Lung (tissue), 12 donors: ENCODE results near the gene TNIP2. TPM values are rescaled to one million over a fixed set of nuclear protein-coding genes. Genes with fewer than 3 reads are reported as not detected.

Experiments
- ATAC-seq: fragments of 200-7000 bp; cut with Tn5 transposase; one replicate; pipeline ENCODE4 v1.9.1; 2020; ENCODE audit warnings: moderate number of reproducible peaks; ENCODE audit not compliant: insufficient read depth, low FRiP score
- DNase-seq, 3 donors: peaks; one replicate each; pipeline ENCODE4 v3.0.0-alpha.2; 2013 to 2017
- H3K27ac ChIP-seq, 2 donors: one replicate each; pipeline ENCODE4 v1.5.1; 2013; ENCODE audit warnings: mild to moderate bottlenecking in 2 of 2, moderate library complexity in 2 of 2, control low read depth in 1 of 2, inconsistent platforms in 1 of 2, low read depth in 1 of 2, low read length in 1 of 2
- H3K27me3 ChIP-seq, 3 donors: one replicate each; pipeline ENCODE4 v1.5.1; 2013; ENCODE audit warnings: low read length in 2 of 3; ENCODE audit not compliant: control insufficient read depth in 3 of 3, insufficient read depth in 3 of 3
- H3K36me3 ChIP-seq, 4 donors: one replicate each; pipeline ENCODE4 v1.5.1; 2013; ENCODE audit warnings: low read length in 4 of 4, mild to moderate bottlenecking in 1 of 4, moderate library complexity in 1 of 4; ENCODE audit not compliant: control insufficient read depth in 4 of 4, insufficient read depth in 4 of 4
- H3K4me1 ChIP-seq, 5 donors: one replicate each; pipeline ENCODE4 v1.5.1; 2013; ENCODE audit warnings: low read length in 5 of 5, mild to moderate bottlenecking in 2 of 5, moderate library complexity in 1 of 5; ENCODE audit not compliant: control insufficient read depth in 5 of 5, insufficient read depth in 5 of 5
- H3K4me3 ChIP-seq: one replicate; pipeline ENCODE4 v1.5.1; 2013; ENCODE audit warnings: mild to moderate bottlenecking, control low read depth, moderate library complexity
- H3K9ac ChIP-seq, 2 donors: one replicate each; pipeline ENCODE4 v1.5.1; 2013; ENCODE audit warnings: low read length in 2 of 2, control low read depth in 1 of 2; ENCODE audit not compliant: insufficient read depth in 1 of 2
- H3K9me3 ChIP-seq, 4 donors: one replicate each; pipeline ENCODE4 v1.5.1; 2013; ENCODE audit warnings: low read length in 3 of 4, mild to moderate bottlenecking in 1 of 4, moderate library complexity in 1 of 4; ENCODE audit not compliant: control insufficient read depth in 4 of 4, insufficient read depth in 3 of 4
- WGBS, 2 donors: extraction: QIAGEN DNeasy Blood & Tissue Kit; methylation state at CpG; one replicate each; pipeline ENCODE4 v1.1.7; 2013; 5-methylcytosine and 5-hydroxymethylcytosine counted together
- polyA plus RNA-seq, 2 donors: library from polyadenylated mRNA; stranded (reverse); fragments of 200-250 nt; gene quantifications; one replicate each; pipeline ENCODE4 v1.2.1, GENCODE V29; 2013
- total RNA-seq, 2 donors: library from RNA; depleted of rRNA in 1 of 2; stranded (reverse); fragments of >200 nt in 1 of 2; gene quantifications; one replicate each; pipeline ENCODE4 v1.2.1, GENCODE V29; 2014 to 2021
- TF ChIP-seq, protein P1 (sequence below): IDR thresholded peaks from 2 replicates; pipeline ENCODE4 v1.5.1; 2012; ENCODE audit warnings: mild to moderate bottlenecking; ENCODE audit errors: control extremely low read depth, extremely low read depth
- donor health status: control.
- donor health status: control.
- donor health status: Bipolar disorder and iron deficiency.
- donor health status: healthy.
- donor health status: DM: yes; HTN: yes; CAD: no.

Gene TNIP2
- total and polyA plus RNA-seq, 4 donors = 30.6 to 82.8 (median 43.8) TPM

DNA sequence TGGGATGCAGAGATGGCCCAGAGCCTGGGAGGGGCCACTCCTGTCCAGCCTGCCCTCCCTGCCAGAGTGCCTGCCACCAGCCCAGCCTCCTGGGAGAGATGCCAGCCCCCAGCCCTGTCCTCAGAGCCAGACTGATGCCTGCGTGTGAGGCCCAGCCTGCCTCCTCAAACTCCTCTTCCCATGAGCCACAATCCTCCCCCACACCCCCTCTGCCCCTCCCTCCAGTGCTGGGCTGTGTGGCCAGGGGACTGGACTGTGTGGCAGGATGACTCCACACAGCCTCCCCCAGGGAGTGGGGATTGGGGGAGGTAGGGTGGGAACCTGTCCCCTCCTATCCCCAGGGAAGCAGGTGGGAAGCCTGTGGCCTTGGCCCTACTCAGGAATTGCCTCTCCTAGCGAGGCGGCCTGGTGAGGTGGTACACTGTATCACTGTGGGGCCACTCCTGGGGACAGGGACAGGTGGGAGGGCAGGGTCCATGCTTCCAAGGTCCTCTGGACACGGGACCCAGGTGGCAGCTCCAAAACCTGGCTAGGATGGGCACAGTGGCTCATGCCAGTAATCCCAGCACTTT is 32.5 kb upstream of the TNIP2 start:
- H3K9ac ChIP-seq = no peak overlapping the region
- H3K4me3 ChIP-seq = no peak overlapping the region
- H3K27me3 ChIP-seq = no peaks in the 10 kb centered on the region
- ATAC-seq = no peak
- peaks cover 0 to 17% (median under 1%) of the 10 kb centered on the region in 5 donors for H3K4me1 ChIP-seq
- H3K9me3 ChIP-seq = no peaks in the 10 kb centered on the region
- no peaks in the 10 kb centered on the region for H3K36me3 ChIP-seq
- TF ChIP-seq, protein P1, sequence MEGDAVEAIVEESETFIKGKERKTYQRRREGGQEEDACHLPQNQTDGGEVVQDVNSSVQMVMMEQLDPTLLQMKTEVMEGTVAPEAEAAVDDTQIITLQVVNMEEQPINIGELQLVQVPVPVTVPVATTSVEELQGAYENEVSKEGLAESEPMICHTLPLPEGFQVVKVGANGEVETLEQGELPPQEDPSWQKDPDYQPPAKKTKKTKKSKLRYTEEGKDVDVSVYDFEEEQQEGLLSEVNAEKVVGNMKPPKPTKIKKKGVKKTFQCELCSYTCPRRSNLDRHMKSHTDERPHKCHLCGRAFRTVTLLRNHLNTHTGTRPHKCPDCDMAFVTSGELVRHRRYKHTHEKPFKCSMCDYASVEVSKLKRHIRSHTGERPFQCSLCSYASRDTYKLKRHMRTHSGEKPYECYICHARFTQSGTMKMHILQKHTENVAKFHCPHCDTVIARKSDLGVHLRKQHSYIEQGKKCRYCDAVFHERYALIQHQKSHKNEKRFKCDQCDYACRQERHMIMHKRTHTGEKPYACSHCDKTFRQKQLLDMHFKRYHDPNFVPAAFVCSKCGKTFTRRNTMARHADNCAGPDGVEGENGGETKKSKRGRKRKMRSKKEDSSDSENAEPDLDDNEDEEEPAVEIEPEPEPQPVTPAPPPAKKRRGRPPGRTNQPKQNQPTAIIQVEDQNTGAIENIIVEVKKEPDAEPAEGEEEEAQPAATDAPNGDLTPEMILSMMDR = no peak
- 82 to 85% methylated on average over 4 of the region's 4 CpGs for WGBS, 2 donors
- DNase-seq = no peak
- peak overlapping the region in 1 of 2 donors; percentile 47 for H3K27ac ChIP-seq

DNA sequence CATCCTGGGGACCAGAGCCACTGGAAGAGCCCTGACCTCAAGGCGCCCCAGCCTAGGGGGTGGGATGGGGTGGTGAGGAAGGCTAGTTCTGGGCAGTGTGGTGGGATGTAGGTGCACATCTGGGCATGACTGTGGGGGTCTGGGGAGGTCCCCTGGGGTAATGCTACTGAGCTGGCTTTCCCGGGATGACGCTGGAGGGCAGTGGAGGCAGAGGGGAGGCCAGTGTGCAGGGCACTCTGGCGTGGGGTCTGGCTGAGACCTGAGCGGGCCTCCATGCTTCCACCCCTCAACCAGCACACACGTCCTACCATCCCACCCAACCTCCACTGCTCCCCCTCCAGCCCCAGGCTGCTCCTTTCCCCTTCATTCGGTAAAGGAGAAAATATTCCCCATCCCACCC is 32.0 kb upstream of the TNIP2 start:
- no peak for ATAC-seq
- TF ChIP-seq, protein P1 = no peak
- Histone ChIP-seq H3K9ac (no peak overlapping the region), H3K36me3 (no peaks in the 10 kb centered on the region), H3K4me1 (peaks cover 0 to 16% (median 0%) of the 10 kb centered on the region in 5 donors), H3K27ac (peak overlapping the region; percentile 44 to 76), H3K4me3 (no peak overlapping the region), H3K9me3 (no peaks in the 10 kb centered on the region), H3K27me3 (no peaks in the 10 kb centered on the region)
- DNase-seq = no peak
- 92 to 94% methylated on average over 5 to 7 of the region's 7 CpGs for WGBS, 2 donors

GRCh38 chr4:2787230-2788100 is 31.3 kb upstream of the TNIP2 start:
- H3K27me3 ChIP-seq = no peaks in the 10 kb centered on the region
- no peaks in the 10 kb centered on the region for H3K9me3 ChIP-seq
- peak overlapping the region; percentile 44 to 76 for H3K27ac ChIP-seq
- ATAC-seq (no peak), DNase-seq (no peak)
- 36 to 55% methylated on average over 18 of the region's 18 CpGs for WGBS, 2 donors
- H3K36me3 ChIP-seq = no peaks in the 10 kb centered on the region
- no peak overlapping the region for H3K4me3 ChIP-seq
- TF ChIP-seq, protein P1 = no peak
- H3K4me1 ChIP-seq = peaks cover 0 to 16% (median 0%) of the 10 kb centered on the region in 5 donors
- no peak overlapping the region for H3K9ac ChIP-seq
